Measurements from ENCODE around the gene SLC5A2.
"Not testable (repeated sequence)": the region's sequence is repeated elsewhere in the genome, so short reads cannot be mapped to it uniquely, and the experiment has no call there.

SLC5A2 gene

GRCh38 chr16:31530405-31530804 lies 47.5 kb downstream of the SLC5A2 start:
- DNase-seq, result no peak

GRCh38 chr16:31531096-31531495 lies 48.2 kb downstream of the SLC5A2 start:
- DNase-seq, result no peak

GRCh38 chr16:31532120-31532519 lies 49.2 kb downstream of the SLC5A2 start:
- DNase-seq, result no peak

GRCh38 chr16:31532896-31533295 lies 50.0 kb downstream of the SLC5A2 start:
- DNase-seq, result no peak

GRCh38 chr16:31535737-31536136 lies 52.8 kb downstream of the SLC5A2 start:
- no peak for DNase-seq

GRCh38 chr16:31536804-31537361 lies 54.0 kb downstream of the SLC5A2 start:
- no peak for DNase-seq

- no peak for DNase-seq
Observed at GRCh38 chr16:31537362-31538242, 54.7 kb downstream of the SLC5A2 start.

- DNase-seq, result not testable (repeated sequence)
Observed at GRCh38 chr16:31538243-31538598, 55.3 kb downstream of the SLC5A2 start.

GRCh38 chr16:31539762-31540161 lies 56.8 kb downstream of the SLC5A2 start:
- DNase-seq, result not testable (repeated sequence)

Data from NCI-H2029 (cell line).